ENCODE measurements around the gene ABCB9. TPM values are rescaled to one million over a fixed set of nuclear protein-coding genes. Genes with fewer than 3 reads are reported as not detected.

The ABCB9 gene
- total RNA-seq, 1 donor from 2014 or later = 8.8 TPM

GRCh38 chr12:123001464-123001863 lies 35.2 kb upstream of the ABCB9 start:
- no peak for TF ChIP-seq CTCF (IDR thresholded peaks at IDR 0.05; ENCODE audit: partially characterized antibody, unreplicated experiment)
- Mint-ChIP-seq H3K4me1 (ENCODE audit: low read depth, unreplicated experiment) (peaks cover 3% of the 10 kb centered on the region), H3K36me3 (ENCODE audit: unreplicated experiment) (no peaks in the 10 kb centered on the region), H3K27me3 (ENCODE audit: unreplicated experiment) (peaks cover 4% of the 10 kb centered on the region), H3K9me3 (ENCODE audit: unreplicated experiment) (no peaks in the 10 kb centered on the region), H3K27ac (ENCODE audit: unreplicated experiment) (no peak overlapping the region), H3K4me3 (ENCODE audit: unreplicated experiment) (no peak overlapping the region)
- no peak for DNase-seq

DNA sequence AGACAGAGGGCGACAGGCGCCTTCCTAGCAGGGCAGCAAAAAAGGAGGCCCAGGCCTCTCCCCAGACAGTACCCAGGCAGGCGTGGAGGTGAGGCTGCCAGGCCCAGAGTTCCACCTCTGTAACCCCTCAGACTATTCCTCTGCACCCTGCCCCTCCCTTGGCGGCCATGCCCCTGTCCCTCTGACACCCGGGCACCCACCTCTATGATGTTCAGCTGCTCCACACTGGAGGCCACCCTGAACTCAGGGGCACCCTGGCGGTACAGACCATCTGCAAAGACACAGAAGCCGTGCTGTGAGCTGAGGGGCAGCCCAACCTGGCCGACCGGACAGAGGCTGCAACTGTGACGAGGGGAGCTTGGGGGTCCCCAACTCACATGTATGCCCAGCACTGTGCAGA lies 34.3 kb upstream of the ABCB9 start:
- DNase-seq = no peak
- no peak overlapping the region for H3K4me3 Mint-ChIP-seq (ENCODE audit: unreplicated experiment)

DNA sequence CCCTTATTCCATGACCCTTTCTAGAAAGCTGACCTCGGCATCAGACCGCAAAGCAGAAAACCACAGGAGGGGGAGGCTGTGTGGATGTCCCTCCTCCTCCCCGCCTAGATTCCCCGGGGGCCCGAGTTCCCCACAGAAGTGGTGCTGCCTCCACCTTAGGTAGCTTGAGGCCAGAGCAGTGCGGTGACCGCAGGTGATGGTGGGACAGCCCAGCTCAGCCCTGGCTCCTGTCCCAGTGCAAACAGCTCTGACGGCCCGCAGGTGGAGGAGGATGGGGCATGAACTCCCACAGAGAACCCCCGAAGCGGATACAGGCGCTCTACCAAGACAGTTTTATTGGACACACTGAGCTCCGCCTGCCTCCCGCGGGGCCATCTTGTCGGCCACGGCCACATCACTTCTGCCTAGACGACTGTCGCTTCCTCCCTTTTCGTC lies 33.7 kb upstream of the ABCB9 start:
- Mint-ChIP-seq H3K4me3 (ENCODE audit: unreplicated experiment) (no peak overlapping the region), H3K27me3 (ENCODE audit: unreplicated experiment) (peaks cover 4% of the 10 kb centered on the region), H3K36me3 (ENCODE audit: unreplicated experiment) (no peaks in the 10 kb centered on the region), H3K9me3 (ENCODE audit: unreplicated experiment) (no peaks in the 10 kb centered on the region), H3K27ac (ENCODE audit: unreplicated experiment) (no peak overlapping the region), H3K4me1 (ENCODE audit: low read depth, unreplicated experiment) (peaks cover 3% of the 10 kb centered on the region)
- no peak for TF ChIP-seq CTCF (IDR thresholded peaks at IDR 0.05; ENCODE audit: partially characterized antibody, unreplicated experiment)
- no peak for DNase-seq

More for the DNA sequence above, 34.3 kb upstream of the ABCB9 start:
- Mint-ChIP-seq H3K27ac (ENCODE audit: unreplicated experiment) (no peak overlapping the region), H3K4me1 (ENCODE audit: low read depth, unreplicated experiment) (peaks cover 3% of the 10 kb centered on the region), H3K36me3 (ENCODE audit: unreplicated experiment) (no peaks in the 10 kb centered on the region), H3K9me3 (ENCODE audit: unreplicated experiment) (no peaks in the 10 kb centered on the region), H3K27me3 (ENCODE audit: unreplicated experiment) (peaks cover 4% of the 10 kb centered on the region)
- TF ChIP-seq CTCF (IDR thresholded peaks at IDR 0.05; ENCODE audit: partially characterized antibody, unreplicated experiment) = no peak

DNA sequence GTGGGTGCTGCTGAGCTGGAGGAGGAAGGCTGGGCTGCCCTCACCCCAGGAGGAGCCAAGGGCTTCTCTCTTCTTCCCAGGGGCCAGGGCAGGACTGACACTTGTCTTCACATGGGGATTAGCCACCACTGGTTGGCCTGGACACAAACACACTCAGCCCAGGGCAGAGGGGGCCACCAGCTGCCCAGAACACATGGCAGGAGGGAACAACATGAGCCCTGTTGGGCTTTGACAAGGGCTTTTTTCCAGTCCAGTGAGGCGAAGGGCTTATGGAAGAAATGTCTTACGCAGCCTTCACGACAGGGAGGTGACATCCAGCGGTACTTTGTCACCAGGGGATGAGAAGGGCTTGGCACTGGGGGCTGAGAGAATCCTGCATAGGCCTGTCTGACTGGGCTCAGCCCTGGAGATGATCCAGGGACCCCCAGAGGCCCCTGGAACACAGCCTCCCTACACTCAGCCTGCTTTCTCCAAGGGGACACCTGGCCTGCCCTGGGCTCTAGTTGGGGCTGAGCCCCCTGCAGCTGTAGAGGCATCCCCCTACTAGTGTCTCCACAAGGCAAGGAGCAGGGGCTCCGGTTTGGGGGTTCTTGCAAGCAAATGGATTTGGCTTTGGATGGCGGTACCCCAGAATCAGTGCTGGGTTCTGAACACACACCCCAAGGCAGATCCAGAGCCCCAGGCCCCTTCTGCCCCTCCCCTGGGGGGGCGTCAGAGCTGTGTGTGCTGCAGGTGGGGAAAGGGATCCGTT lies 33.1 kb upstream of the ABCB9 start:
- no peak for DNase-seq
- peaks cover 3% of the 10 kb centered on the region for H3K27me3 Mint-ChIP-seq (ENCODE audit: unreplicated experiment)
- H3K9me3 Mint-ChIP-seq (ENCODE audit: unreplicated experiment) = no peaks in the 10 kb centered on the region

More for the DNA sequence above, 33.1 kb upstream of the ABCB9 start:
- H3K27ac Mint-ChIP-seq (ENCODE audit: unreplicated experiment) = no peak overlapping the region
- H3K4me1 Mint-ChIP-seq (ENCODE audit: low read depth, unreplicated experiment) = peaks cover 3% of the 10 kb centered on the region
- TF ChIP-seq CTCF (IDR thresholded peaks at IDR 0.05; ENCODE audit: partially characterized antibody, unreplicated experiment) = no peak
- H3K4me3 Mint-ChIP-seq (ENCODE audit: unreplicated experiment) = no peak overlapping the region
- H3K36me3 Mint-ChIP-seq (ENCODE audit: unreplicated experiment) = no peaks in the 10 kb centered on the region

Data from glutamatergic neuron (in vitro differentiated cells).